ENCODE data around the gene CD2. TPM values are rescaled to one million over a fixed set of nuclear protein-coding genes. Genes with fewer than 3 reads are reported as not detected.

Gene CD2
- total RNA-seq, 4 donors from 2014 or later = 0.35 to 1.2 (median 1.0) TPM; not detected in 1

DNA sequence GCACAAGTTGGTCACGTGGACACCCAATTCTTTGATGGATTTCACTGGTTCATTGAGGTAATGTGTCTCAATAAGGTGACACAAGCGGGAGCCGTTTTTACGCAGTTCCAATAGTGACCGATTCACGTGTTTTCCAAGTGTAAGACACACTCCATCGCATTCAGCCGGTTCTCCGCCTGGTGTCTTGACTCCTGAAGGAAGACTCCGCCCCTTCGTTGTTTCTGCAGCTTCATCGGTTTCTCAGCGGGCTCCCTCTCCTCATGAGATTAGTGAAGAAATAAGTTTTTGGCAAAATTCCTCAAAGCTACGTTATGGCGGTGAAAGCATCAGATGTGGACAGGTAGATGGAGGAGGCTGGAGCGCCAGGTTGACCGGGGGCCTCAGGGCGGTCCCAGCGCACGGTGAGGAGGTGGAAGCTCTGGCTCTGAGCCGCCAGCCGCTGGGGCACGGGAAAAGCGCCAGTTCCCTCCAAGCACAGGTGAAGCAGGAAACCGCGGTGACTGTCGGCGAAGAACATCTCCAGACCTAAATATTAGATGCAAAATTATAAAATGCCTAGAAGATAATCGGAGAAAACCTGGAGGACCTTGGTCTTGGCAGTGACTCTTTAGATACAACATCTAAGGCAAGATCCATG is 21.0 kb downstream of the CD2 start:
- H3K4me1 ChIP-seq = no peaks in the 10 kb centered on the region
- no peaks in the 10 kb centered on the region for H3K27me3 ChIP-seq
- H3K4me3 ChIP-seq = no peak overlapping the region
- intact Hi-C loops (cut with DNase I; ENCODE audit: low total_unique reads) = no loop called here
- no peaks in the 10 kb centered on the region for H3K36me3 ChIP-seq
- no peak for DNase-seq
- no peak for TF ChIP-seq POLR2A (IDR thresholded peaks at IDR 0.05)
- TF ChIP-seq, protein P1, sequence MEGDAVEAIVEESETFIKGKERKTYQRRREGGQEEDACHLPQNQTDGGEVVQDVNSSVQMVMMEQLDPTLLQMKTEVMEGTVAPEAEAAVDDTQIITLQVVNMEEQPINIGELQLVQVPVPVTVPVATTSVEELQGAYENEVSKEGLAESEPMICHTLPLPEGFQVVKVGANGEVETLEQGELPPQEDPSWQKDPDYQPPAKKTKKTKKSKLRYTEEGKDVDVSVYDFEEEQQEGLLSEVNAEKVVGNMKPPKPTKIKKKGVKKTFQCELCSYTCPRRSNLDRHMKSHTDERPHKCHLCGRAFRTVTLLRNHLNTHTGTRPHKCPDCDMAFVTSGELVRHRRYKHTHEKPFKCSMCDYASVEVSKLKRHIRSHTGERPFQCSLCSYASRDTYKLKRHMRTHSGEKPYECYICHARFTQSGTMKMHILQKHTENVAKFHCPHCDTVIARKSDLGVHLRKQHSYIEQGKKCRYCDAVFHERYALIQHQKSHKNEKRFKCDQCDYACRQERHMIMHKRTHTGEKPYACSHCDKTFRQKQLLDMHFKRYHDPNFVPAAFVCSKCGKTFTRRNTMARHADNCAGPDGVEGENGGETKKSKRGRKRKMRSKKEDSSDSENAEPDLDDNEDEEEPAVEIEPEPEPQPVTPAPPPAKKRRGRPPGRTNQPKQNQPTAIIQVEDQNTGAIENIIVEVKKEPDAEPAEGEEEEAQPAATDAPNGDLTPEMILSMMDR (IDR thresholded peaks at IDR 0.05) = no peak
- H3K9me3 ChIP-seq = no peaks in the 10 kb centered on the region
- no peak overlapping the region for H3K27ac ChIP-seq

DNA sequence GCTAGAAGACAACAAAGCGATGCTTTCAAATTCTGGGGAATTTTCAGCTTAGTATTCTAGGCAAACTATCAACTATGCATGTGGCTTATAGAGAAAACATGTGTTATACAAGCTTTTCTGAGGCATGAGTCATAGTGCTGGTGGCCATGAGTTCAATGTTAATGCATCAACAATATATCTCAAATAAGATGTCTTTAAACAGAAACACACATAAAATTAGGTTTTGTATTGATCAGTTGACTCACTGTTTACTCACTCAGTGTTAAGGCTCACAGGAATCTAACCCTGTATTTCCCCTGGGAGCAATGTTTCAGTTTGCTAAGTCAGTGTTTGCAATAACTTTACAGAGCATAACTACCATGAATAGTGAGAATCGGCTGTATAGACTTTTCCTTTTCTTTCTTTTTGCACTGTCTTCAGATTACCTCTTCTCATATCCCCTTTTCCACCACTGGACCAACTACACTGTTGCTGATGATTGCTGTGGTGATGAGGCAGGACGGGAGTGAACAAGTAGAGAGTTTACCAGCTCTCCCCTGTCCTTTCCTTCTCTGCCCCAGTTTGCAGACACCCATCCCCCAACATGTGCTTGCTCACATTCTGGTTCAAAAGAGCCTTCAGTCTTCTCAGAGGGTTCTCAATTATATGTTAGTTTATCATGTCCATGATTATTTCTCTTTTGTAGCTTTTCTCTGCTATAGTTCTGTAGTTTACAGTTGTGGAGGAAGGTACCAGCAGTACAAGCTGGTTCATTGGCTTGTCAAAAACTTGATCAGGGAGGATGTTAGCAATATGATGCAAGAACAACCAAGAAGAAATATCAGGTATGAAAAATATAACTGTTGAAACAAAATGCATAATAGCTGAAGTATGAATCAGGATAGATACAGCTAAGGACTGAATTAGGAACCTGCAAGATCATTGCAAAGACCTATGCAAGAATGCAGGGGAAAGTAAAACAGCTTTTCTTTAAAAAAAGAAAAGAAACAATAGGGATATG is 23.9 kb downstream of the CD2 start:
- no peak for TF ChIP-seq POLR2A (IDR thresholded peaks at IDR 0.05)
- TF ChIP-seq, protein P1 (IDR thresholded peaks at IDR 0.05) = no peak
- Histone ChIP-seq H3K27me3 (no peaks in the 10 kb centered on the region), H3K36me3 (no peaks in the 10 kb centered on the region), H3K4me3 (no peak overlapping the region), H3K9me3 (no peaks in the 10 kb centered on the region), H3K4me1 (no peaks in the 10 kb centered on the region), H3K27ac (no peak overlapping the region)
- intact Hi-C loops (cut with DNase I; ENCODE audit: low total_unique reads) = no loop called here
- no peak for DNase-seq

DNA sequence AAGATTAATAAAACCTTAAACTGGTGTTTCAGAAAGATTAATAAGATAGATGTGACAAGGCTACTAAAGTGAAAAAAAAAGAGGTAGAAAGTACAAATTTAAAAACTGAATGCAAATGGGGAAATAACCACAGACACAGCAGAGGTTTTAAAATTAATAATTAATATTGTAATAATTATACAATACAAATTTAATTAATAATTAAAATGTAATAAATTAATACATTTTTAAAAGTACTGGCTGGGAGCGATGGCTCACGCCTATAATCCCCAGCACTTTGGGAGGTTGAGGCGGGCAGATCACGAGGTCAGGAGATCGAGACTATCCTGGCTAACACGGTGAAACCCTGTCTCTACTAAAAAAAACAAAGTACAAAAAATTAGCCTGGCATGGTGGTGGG is 26.8 kb downstream of the CD2 start:
- Histone ChIP-seq H3K9me3 (peaks cover 0 to 6% of the 10 kb centered on the region in 2 donors), H3K27me3 (no peaks in the 10 kb centered on the region), H3K4me3 (no peak overlapping the region), H3K36me3 (no peaks in the 10 kb centered on the region), H3K27ac (no peak overlapping the region), H3K4me1 (no peaks in the 10 kb centered on the region)
- TF ChIP-seq POLR2A (IDR thresholded peaks at IDR 0.05) = no peak
- TF ChIP-seq, protein P1 (IDR thresholded peaks at IDR 0.05) = no peak
- intact Hi-C loops (cut with DNase I; ENCODE audit: low total_unique reads) = no loop called here
- DNase-seq = no peak

DNA sequence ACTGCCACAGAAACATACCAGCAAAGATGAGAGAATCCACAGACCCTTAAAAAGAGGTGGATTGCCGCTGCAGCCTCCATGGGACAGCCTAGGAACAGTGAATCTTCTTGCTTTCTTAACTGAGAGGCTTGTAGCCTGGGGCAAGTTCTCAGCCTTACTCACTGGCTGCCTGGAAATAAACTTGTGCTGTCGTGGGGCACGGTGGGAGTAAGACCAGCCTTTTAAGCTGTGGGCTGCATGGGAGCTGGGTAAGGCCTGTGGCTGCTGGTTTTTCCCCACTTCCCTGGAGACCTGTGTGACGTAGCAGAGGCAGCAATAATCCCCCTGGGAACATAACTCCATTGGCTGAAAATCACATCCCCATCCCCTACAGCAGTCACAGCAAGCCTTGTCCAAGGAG is 30.8 kb downstream of the CD2 start:
- Histone ChIP-seq H3K4me3 (no peak overlapping the region), H3K4me1 (no peaks in the 10 kb centered on the region), H3K9me3 (peaks cover 0 to 11% of the 10 kb centered on the region in 2 donors), H3K27me3 (no peaks in the 10 kb centered on the region), H3K36me3 (no peaks in the 10 kb centered on the region), H3K27ac (no peak overlapping the region)
- intact Hi-C loops (cut with DNase I; ENCODE audit: low total_unique reads) = no loop called here
- DNase-seq = no peak
- TF ChIP-seq, protein P1 (IDR thresholded peaks at IDR 0.05) = no peak
- no peak for TF ChIP-seq POLR2A (IDR thresholded peaks at IDR 0.05)

DNA sequence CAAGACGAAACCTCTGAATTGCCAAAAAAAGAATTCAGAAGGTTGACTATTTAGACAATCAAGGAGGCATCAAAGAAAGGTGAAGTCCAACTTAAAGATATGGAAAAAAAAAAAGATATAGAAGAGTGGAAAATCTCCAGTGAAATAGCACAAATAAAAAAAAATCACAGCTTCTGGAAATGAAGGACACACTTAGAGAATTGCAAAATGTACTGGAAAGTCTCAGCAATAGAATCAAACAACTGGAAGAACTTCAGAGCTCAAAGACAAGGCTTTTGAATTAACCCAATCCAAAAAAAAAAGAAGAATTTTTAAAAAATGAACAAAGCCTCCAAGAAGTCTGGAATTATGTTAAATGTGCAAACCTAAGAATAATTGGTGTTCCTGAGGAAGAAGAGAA is 31.8 kb downstream of the CD2 start:
- no peak overlapping the region for H3K4me3 ChIP-seq
- TF ChIP-seq, protein P1 (IDR thresholded peaks at IDR 0.05) = no peak
- TF ChIP-seq POLR2A (IDR thresholded peaks at IDR 0.05) = no peak
- H3K36me3 ChIP-seq = no peaks in the 10 kb centered on the region
- H3K27ac ChIP-seq = no peak overlapping the region
- intact Hi-C loops (cut with DNase I; ENCODE audit: low total_unique reads) = no loop called here
- H3K4me1 ChIP-seq = no peaks in the 10 kb centered on the region
- peaks cover 0 to 11% of the 10 kb centered on the region in 2 donors for H3K9me3 ChIP-seq
- H3K27me3 ChIP-seq = no peaks in the 10 kb centered on the region
- DNase-seq = no peak

Measured in uterus (tissue), 4 donors.